HL-60 (cell line): ENCODE data around the gene HDAC9.

Experiments
- GABPA ChIP-seq: IDR thresholded peaks from 2 replicates; pipeline ENCODE4 v1.6.1; 2012; ENCODE audit warnings: low read depth
- POLR2AphosphoS5 ChIP-seq: IDR thresholded peaks from 2 replicates; pipeline ENCODE4 v1.6.1; 2012; ENCODE audit warnings: low read depth
- SPI1 ChIP-seq: IDR thresholded peaks from 2 replicates; pipeline ENCODE4 v1.6.1; 2012; ENCODE audit warnings: low read depth, mild to moderate bottlenecking, borderline replicate concordance
- TF ChIP-seq, protein P1 (sequence below): IDR thresholded peaks from one replicate; pipeline ENCODE4 v1.5.1; 2011; ENCODE audit warnings: low read length, control low read depth, inconsistent platforms; ENCODE audit not compliant: insufficient read depth
- TF ChIP-seq, protein P2 (sequence below): IDR thresholded peaks from 2 replicates; pipeline ENCODE4 v1.6.1; 2012; ENCODE audit warnings: low read depth; ENCODE audit not compliant: insufficient replicate concordance

DNA sequence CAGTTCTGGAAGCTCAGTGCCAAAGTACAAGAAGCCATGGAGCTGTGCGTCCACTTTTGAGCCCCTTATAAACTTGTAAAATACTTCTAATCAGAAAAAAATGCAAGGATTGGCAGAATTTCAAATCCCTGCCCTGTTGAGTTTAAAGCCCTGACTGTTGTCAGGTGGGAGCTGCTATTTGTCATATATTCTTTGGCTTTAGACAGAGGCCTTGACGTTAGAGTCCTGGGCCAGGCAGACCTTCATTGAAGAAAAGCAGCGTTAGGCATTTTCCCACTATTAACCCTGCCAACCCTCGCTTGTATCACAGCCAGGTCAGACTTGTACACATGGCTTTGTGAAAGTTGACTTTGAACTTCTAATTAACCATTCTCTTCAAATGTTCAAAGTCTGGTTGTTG lies 466.5 kb downstream of the HDAC9 start:
- TF ChIP-seq, protein P1, sequence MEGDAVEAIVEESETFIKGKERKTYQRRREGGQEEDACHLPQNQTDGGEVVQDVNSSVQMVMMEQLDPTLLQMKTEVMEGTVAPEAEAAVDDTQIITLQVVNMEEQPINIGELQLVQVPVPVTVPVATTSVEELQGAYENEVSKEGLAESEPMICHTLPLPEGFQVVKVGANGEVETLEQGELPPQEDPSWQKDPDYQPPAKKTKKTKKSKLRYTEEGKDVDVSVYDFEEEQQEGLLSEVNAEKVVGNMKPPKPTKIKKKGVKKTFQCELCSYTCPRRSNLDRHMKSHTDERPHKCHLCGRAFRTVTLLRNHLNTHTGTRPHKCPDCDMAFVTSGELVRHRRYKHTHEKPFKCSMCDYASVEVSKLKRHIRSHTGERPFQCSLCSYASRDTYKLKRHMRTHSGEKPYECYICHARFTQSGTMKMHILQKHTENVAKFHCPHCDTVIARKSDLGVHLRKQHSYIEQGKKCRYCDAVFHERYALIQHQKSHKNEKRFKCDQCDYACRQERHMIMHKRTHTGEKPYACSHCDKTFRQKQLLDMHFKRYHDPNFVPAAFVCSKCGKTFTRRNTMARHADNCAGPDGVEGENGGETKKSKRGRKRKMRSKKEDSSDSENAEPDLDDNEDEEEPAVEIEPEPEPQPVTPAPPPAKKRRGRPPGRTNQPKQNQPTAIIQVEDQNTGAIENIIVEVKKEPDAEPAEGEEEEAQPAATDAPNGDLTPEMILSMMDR = no peak
- TF ChIP-seq, protein P2, sequence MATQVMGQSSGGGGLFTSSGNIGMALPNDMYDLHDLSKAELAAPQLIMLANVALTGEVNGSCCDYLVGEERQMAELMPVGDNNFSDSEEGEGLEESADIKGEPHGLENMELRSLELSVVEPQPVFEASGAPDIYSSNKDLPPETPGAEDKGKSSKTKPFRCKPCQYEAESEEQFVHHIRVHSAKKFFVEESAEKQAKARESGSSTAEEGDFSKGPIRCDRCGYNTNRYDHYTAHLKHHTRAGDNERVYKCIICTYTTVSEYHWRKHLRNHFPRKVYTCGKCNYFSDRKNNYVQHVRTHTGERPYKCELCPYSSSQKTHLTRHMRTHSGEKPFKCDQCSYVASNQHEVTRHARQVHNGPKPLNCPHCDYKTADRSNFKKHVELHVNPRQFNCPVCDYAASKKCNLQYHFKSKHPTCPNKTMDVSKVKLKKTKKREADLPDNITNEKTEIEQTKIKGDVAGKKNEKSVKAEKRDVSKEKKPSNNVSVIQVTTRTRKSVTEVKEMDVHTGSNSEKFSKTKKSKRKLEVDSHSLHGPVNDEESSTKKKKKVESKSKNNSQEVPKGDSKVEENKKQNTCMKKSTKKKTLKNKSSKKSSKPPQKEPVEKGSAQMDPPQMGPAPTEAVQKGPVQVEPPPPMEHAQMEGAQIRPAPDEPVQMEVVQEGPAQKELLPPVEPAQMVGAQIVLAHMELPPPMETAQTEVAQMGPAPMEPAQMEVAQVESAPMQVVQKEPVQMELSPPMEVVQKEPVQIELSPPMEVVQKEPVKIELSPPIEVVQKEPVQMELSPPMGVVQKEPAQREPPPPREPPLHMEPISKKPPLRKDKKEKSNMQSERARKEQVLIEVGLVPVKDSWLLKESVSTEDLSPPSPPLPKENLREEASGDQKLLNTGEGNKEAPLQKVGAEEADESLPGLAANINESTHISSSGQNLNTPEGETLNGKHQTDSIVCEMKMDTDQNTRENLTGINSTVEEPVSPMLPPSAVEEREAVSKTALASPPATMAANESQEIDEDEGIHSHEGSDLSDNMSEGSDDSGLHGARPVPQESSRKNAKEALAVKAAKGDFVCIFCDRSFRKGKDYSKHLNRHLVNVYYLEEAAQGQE = no peak
- no peak for TF ChIP-seq POLR2AphosphoS5
- no peak for TF ChIP-seq GABPA
- TF ChIP-seq SPI1 = no peak
